ENCODE results near the gene KATNB1. TPM values are rescaled to one million over a fixed set of nuclear protein-coding genes. Genes with fewer than 3 reads are reported as not detected.

KATNB1 gene
- polyA plus RNA-seq, 3 donors, result 16.9 to 35.6 (median 17.7) TPM

DNA sequence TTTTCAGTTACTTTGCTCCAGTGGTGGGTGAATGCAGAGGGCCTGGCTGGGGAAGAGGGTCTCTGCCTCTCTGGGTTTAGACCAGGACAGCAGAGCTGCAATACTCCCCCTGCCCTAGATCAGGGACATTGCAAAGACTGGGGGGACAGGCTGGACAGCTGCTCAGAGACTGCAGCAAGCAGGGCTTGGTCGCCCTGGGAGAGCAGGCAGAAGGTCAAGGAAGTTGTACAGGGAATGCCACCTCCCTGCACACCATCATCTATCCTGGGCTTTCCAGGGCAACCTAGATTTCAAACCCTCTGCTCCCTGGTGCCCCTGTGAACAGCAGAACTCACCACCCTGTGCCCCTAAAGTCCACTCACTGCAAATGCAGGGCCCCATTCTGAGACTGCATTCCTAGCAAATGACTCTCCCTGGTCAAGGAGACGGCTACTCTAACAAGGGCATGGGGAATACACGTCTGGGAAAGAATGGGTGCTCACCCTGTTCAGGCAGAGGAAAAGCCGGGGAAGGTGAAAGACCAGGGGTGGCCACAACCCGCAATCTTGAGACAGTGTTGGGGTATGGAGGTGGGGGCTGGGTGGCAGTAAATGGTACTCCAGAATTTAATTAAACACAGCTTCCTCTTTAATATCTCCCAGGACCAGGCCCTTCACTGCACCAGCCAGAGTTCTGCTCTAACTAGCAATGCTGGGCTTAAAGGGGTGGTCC lies 65.7 kb downstream of the KATNB1 start:
- no peak overlapping the region for H3K27ac ChIP-seq (ENCODE audit: low read depth in 1 of 2, low read length in 2 of 2)
- WGBS (ENCODE audit: insufficient coverage), result 52% methylated on average over 2 of the region's 5 CpGs
- peak overlapping the region; percentile 34 for H2AFZ ChIP-seq (ENCODE audit: insufficient read depth, low read depth, low read length, poor library complexity, severe bottlenecking)
- H3K27me3 Mint-ChIP-seq (ENCODE audit: low read depth in 3 of 3), result peaks cover 39 to 76% (median 54%) of the 10 kb centered on the region in 3 donors
- peaks cover 23 to 54% of the 10 kb centered on the region in 2 donors for H3K27me3 ChIP-seq (ENCODE audit: control insufficient read depth in 2 of 2, insufficient read depth in 2 of 2, low read length in 2 of 2)
- peak overlapping the region; percentile 68 for H3K4me2 ChIP-seq (replicated peaks; ENCODE audit: extremely low read depth, low read length, poor library complexity, severe bottlenecking)
- H3K4me1 Mint-ChIP-seq, result peaks cover 39% of the 10 kb centered on the region
- H3K9me3 ChIP-seq (replicated peaks in 1 of 2; ENCODE audit: control insufficient read depth in 1 of 2, insufficient read depth in 1 of 2, low read length in 2 of 2), result no peaks in the 10 kb centered on the region
- peaks cover 0 to 9% (median 5%) of the 10 kb centered on the region in 7 donors for H3K9me3 Mint-ChIP-seq
- H3K36me3 ChIP-seq (replicated peaks in 1 of 2; ENCODE audit: control insufficient read depth in 1 of 2, insufficient read depth in 2 of 2, low read length in 2 of 2), result no peaks in the 10 kb centered on the region
- intact Hi-C loops (cut with micrococcal nuclease), result loop anchor here (5.0 to 10.0 kb wide), 3 partner anchors 91 to 206 kb away; partner anchors contain the start of genes USB1 (in 1 of the 2) and ZNF319 (in 1 of the 2)
- no peak overlapping the region for H3K9ac ChIP-seq (ENCODE audit: insufficient read depth, low read length, poor library complexity, severe bottlenecking)
- peak overlapping the region in 2 of 7 donors; percentile 6 to 36 for H3K27ac Mint-ChIP-seq
- no peaks in the 10 kb centered on the region for H4K20me1 ChIP-seq (ENCODE audit: insufficient read depth, low read length)
- peaks cover 35 to 38% of the 10 kb centered on the region in 2 donors for H3K4me1 ChIP-seq (ENCODE audit: control insufficient read depth in 1 of 2, insufficient read depth in 2 of 2, low read length in 2 of 2)
- H3K79me2 ChIP-seq (ENCODE audit: insufficient read depth, low read length), result no peaks in the 10 kb centered on the region
- DNase-seq, result no peak
- peaks cover 7 to 9% of the 10 kb centered on the region in 2 donors for H3K36me3 Mint-ChIP-seq
- peak overlapping the region in 2 of 3 experiments; percentile 25 to 56 for H3K4me3 ChIP-seq (replicated peaks in 1 of 3; ENCODE audit: low read depth in 2 of 3, low read length in 3 of 3)
- TF ChIP-seq, protein P1, sequence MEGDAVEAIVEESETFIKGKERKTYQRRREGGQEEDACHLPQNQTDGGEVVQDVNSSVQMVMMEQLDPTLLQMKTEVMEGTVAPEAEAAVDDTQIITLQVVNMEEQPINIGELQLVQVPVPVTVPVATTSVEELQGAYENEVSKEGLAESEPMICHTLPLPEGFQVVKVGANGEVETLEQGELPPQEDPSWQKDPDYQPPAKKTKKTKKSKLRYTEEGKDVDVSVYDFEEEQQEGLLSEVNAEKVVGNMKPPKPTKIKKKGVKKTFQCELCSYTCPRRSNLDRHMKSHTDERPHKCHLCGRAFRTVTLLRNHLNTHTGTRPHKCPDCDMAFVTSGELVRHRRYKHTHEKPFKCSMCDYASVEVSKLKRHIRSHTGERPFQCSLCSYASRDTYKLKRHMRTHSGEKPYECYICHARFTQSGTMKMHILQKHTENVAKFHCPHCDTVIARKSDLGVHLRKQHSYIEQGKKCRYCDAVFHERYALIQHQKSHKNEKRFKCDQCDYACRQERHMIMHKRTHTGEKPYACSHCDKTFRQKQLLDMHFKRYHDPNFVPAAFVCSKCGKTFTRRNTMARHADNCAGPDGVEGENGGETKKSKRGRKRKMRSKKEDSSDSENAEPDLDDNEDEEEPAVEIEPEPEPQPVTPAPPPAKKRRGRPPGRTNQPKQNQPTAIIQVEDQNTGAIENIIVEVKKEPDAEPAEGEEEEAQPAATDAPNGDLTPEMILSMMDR (IDR thresholded peaks at IDR 0.05), result no peak
- peak overlapping the region; percentile 31 to 94 for H3K4me3 Mint-ChIP-seq

DNA sequence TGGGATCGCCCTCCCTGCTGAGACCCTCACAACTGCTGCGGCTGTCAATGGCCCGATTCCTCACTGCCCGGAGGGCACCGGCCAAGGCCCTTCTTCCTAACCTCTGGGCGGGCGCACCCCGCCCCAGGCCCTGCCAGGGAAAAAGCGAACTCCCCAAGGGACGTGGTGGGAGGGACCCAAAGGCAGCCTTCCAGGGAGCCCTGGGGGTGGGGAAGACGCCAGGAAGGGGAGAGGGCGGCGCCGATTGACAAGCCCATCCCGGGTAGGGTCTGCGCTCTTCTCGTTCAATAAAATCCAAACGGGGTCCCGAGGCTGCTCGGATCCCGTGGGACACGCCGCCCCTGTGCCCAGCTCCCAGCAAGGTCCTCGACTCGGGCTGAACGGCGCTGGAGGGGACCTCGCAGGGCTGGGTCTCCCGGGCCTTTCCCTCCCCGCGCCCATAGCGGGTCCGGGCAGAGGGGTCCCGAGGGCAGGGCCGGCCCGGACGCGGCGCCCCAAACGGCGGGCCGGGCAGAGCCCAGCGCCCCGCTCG lies 66.3 kb downstream of the KATNB1 start:
- Histone ChIP-seq H4K20me1 (ENCODE audit: insufficient read depth, low read length) (no peaks in the 10 kb centered on the region), H3K4me3 (replicated peaks in 1 of 3; ENCODE audit: low read depth in 2 of 3, low read length in 3 of 3) (peak overlapping the region in 2 of 3 experiments; percentile 25 to 56), H3K9me3 (replicated peaks in 1 of 2; ENCODE audit: control insufficient read depth in 1 of 2, insufficient read depth in 1 of 2, low read length in 2 of 2) (no peaks in the 10 kb centered on the region), H3K27ac (ENCODE audit: low read depth in 1 of 2, low read length in 2 of 2) (no peak overlapping the region), H3K27me3 (ENCODE audit: control insufficient read depth in 2 of 2, insufficient read depth in 2 of 2, low read length in 2 of 2) (peaks cover 23 to 55% of the 10 kb centered on the region in 2 donors), H3K36me3 (replicated peaks in 1 of 2; ENCODE audit: control insufficient read depth in 1 of 2, insufficient read depth in 2 of 2, low read length in 2 of 2) (no peaks in the 10 kb centered on the region), H3K4me2 (replicated peaks; ENCODE audit: extremely low read depth, low read length, poor library complexity, severe bottlenecking) (peak overlapping the region; percentile 68), H2AFZ (ENCODE audit: insufficient read depth, low read depth, low read length, poor library complexity, severe bottlenecking) (peak overlapping the region; percentile 34), H3K4me1 (ENCODE audit: control insufficient read depth in 1 of 2, insufficient read depth in 2 of 2, low read length in 2 of 2) (peaks cover 35 to 38% of the 10 kb centered on the region in 2 donors), H3K9ac (ENCODE audit: insufficient read depth, low read length, poor library complexity, severe bottlenecking) (no peak overlapping the region), H3K79me2 (ENCODE audit: insufficient read depth, low read length) (no peaks in the 10 kb centered on the region)
- H3K36me3 Mint-ChIP-seq, result peaks cover 7 to 9% of the 10 kb centered on the region in 2 donors
- peaks cover 42 to 78% (median 56%) of the 10 kb centered on the region in 3 donors for H3K27me3 Mint-ChIP-seq (ENCODE audit: low read depth in 3 of 3)
- peak overlapping the region; percentile 31 to 94 for H3K4me3 Mint-ChIP-seq
- peak overlapping the region in 2 of 7 donors; percentile 6 to 36 for H3K27ac Mint-ChIP-seq
- peaks cover 0 to 9% (median 5%) of the 10 kb centered on the region in 7 donors for H3K9me3 Mint-ChIP-seq
- DNase-seq, result no peak
- TF ChIP-seq, protein P1 (IDR thresholded peaks at IDR 0.05), result no peak
- intact Hi-C loops (cut with micrococcal nuclease), result loop anchor here (5.0 to 10.0 kb wide), 3 partner anchors 90 to 205 kb away; partner anchors contain the start of genes USB1 (in 1 of the 2) and ZNF319 (in 1 of the 2)
- WGBS (ENCODE audit: insufficient coverage), result 2% methylated on average over 37 of the region's 45 CpGs
- peaks cover 39% of the 10 kb centered on the region for H3K4me1 Mint-ChIP-seq

Measured in CD14-positive monocyte (primary cell).